Trophoblast cell (in vitro differentiated cells and primary cell): Measurements from ENCODE around the gene SLC7A6.

Source experiments
- DNase-seq, 2 donors: peaks; one replicate each; pipeline ENCODE4 v3.0.0-alpha.2; 2016
- H2AFZ ChIP-seq: 2 replicates; pipeline ENCODE4 v1.6.1; 2013; ENCODE audit warnings: low read length, moderate library complexity, mild to moderate bottlenecking; ENCODE audit not compliant: insufficient read depth, poor library complexity
- H2AK5ac ChIP-seq: 2 replicates; pipeline ENCODE4 v1.6.1; 2013; ENCODE audit warnings: mild to moderate bottlenecking, low read length
- H2BK120ac ChIP-seq: 2 replicates; pipeline ENCODE4 v1.6.1; 2013; ENCODE audit warnings: low read length, mild to moderate bottlenecking, moderate library complexity; ENCODE audit not compliant: insufficient read depth, poor library complexity
- H2BK12ac ChIP-seq: 2 replicates; pipeline ENCODE4 v1.6.1; 2013; ENCODE audit warnings: mild to moderate bottlenecking, low read length, moderate library complexity
- H2BK5ac ChIP-seq: 2 replicates; pipeline ENCODE4 v1.6.1; 2013; ENCODE audit warnings: low read length, low read depth, moderate library complexity, mild to moderate bottlenecking; ENCODE audit not compliant: poor library complexity
- H3K14ac ChIP-seq: 2 replicates; pipeline ENCODE4 v1.6.1; 2013; ENCODE audit warnings: mild to moderate bottlenecking, low read length
- H3K18ac ChIP-seq: 2 replicates; pipeline ENCODE4 v1.6.1; 2013; ENCODE audit warnings: mild to moderate bottlenecking, low read length
- H3K23ac ChIP-seq: 2 replicates; pipeline ENCODE4 v1.6.1; 2013; ENCODE audit warnings: low read length
- H3K27ac ChIP-seq: 2 replicates; pipeline ENCODE4 v1.5.1; 2013; ENCODE audit warnings: low read depth, mild to moderate bottlenecking, inconsistent platforms, low read length, moderate library complexity
- H3K27me3 ChIP-seq: 2 replicates; pipeline ENCODE4 v1.6.1; 2013; ENCODE audit warnings: inconsistent platforms, mild to moderate bottlenecking, low read length, moderate library complexity; ENCODE audit not compliant: insufficient read depth
- H3K36me3 ChIP-seq, 2 experiments: 1 replicate in 1 of 2; 2 replicates in 1 of 2; pipeline ENCODE4 v1.6.1; 2013; ENCODE audit warnings: low read length in 2 of 2, mild to moderate bottlenecking in 2 of 2, moderate library complexity in 1 of 2; ENCODE audit not compliant: insufficient read depth in 2 of 2, control insufficient read depth in 1 of 2
- H3K4ac ChIP-seq: 2 replicates; pipeline ENCODE4 v1.6.1; 2013; ENCODE audit warnings: low read depth, mild to moderate bottlenecking, low read length, moderate library complexity
- H3K4me1 ChIP-seq, 2 experiments: 1 replicate in 1 of 2; 2 replicates in 1 of 2; pipeline ENCODE4 v1.6.1; 2013; ENCODE audit warnings: low read length in 2 of 2, mild to moderate bottlenecking in 2 of 2, moderate library complexity in 1 of 2; ENCODE audit not compliant: insufficient read depth in 2 of 2, control insufficient read depth in 1 of 2
- H3K4me2 ChIP-seq: 2 replicates; pipeline ENCODE4 v1.6.1; 2013; ENCODE audit warnings: inconsistent platforms, mild to moderate bottlenecking, low read length, moderate library complexity
- H3K4me3 ChIP-seq: 2 replicates; pipeline ENCODE4 v1.5.1; 2013; ENCODE audit warnings: mild to moderate bottlenecking, low read depth, low read length, inconsistent platforms
- H3K79me1 ChIP-seq: one replicate; pipeline ENCODE4 v1.6.1; 2013; ENCODE audit warnings: low read length
- H3K79me2 ChIP-seq: 2 replicates; pipeline ENCODE4 v1.6.1; 2013; ENCODE audit warnings: low read length, mild to moderate bottlenecking; ENCODE audit not compliant: control insufficient read depth, insufficient read depth, poor library complexity
- H3K9ac ChIP-seq: 2 replicates; pipeline ENCODE4 v1.6.1; 2013; ENCODE audit warnings: mild to moderate bottlenecking, low read length
- H3K9me3 ChIP-seq: 2 replicates; pipeline ENCODE4 v1.6.1; 2013; ENCODE audit warnings: low read depth, mild to moderate bottlenecking, control low read depth, inconsistent platforms, low read length; ENCODE audit not compliant: insufficient read depth
- H4K12ac ChIP-seq: 2 replicates; pipeline ENCODE4 v1.6.1; 2013; ENCODE audit warnings: low read depth, mild to moderate bottlenecking, low read length, moderate library complexity
- H4K8ac ChIP-seq: 2 replicates; pipeline ENCODE4 v1.6.1; 2013; ENCODE audit warnings: low read depth, mild to moderate bottlenecking, low read length, moderate library complexity
- H4K91ac ChIP-seq: one replicate; pipeline ENCODE4 v1.6.1; 2013; ENCODE audit warnings: low read depth, mild to moderate bottlenecking, low read length, moderate library complexity
- WGBS: extraction: QIAGEN DNeasy Blood & Tissue Kit; methylation state at CpG from one replicate; pipeline ENCODE4 v1.1.7; 2013; ENCODE audit warnings: missing lambda C conversion rate; ENCODE audit not compliant: insufficient read length, insufficient coverage; ENCODE audit errors: extremely low coverage; 5-methylcytosine and 5-hydroxymethylcytosine counted together

The SLC7A6 gene

DNA sequence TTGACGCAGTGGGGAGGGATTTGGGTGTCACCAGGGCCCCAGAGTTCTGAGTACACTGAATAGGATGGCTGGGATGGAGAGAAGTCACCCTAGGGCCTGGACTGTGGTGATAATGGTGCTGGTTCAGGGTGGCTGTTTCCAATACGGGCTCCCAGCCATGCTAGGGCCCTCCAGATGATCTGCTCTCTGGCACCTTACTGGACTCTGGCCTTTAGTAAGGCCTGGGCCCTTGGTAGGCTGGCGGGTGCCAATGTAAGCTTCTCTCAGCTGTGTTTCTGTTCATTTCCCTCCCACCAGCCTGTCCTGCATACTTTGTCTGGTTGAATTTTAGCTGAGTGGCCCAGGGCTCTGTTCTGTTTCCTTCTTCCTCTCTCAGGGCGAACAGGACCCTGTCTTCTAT is 16.4 kb upstream of the SLC7A6 start:
- Histone ChIP-seq H2AK5ac (no peak overlapping the region), H2BK120ac (no peak overlapping the region), H3K27me3 (no peaks in the 10 kb centered on the region), H3K9me3 (peaks cover 2% of the 10 kb centered on the region), H3K36me3 (peaks cover 3 to 9% of the 10 kb centered on the region in 2 experiments), H3K23ac (no peak overlapping the region), H3K79me1 (peaks cover 6% of the 10 kb centered on the region), H3K9ac (no peak overlapping the region), H3K27ac (no peak overlapping the region), H2AFZ (no peak overlapping the region), H3K79me2 (peaks cover 5% of the 10 kb centered on the region), H2BK12ac (no peak overlapping the region), H3K4me3 (no peak overlapping the region), H3K4me2 (no peak overlapping the region), H3K4ac (no peak overlapping the region), H4K91ac (no peak overlapping the region), H2BK5ac (no peak overlapping the region), H3K4me1 (peaks cover 12% of the 10 kb centered on the region in 2 experiments), H3K18ac (no peak overlapping the region), H4K8ac (no peak overlapping the region), H3K14ac (no peak overlapping the region), H4K12ac (no peak overlapping the region)
- WGBS, result no CpG with 5 or more reads among the region's 4 CpGs
- DNase-seq, result no peak

DNA sequence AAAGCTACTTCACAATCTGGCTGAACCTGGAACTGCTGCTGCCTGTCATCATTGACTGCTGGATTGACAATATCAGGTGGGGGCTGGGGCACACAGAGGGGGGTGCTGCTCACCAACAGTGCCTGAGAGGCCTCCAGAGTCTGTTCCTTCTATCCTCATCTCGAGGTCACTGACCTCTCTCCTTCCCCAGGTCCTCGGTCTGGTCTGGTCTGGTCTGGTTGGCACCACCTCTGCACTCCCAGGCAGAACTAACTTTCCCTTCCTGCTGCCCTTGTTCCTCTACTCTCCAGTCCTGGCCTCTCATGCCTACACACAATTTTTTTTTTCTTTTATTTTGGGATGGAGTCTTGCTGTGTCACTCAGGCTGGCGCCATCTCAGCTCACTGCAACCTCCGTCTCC is 15.0 kb upstream of the SLC7A6 start:
- Histone ChIP-seq H2BK5ac (no peak overlapping the region), H4K91ac (no peak overlapping the region), H2AFZ (no peak overlapping the region), H3K9me3 (peaks cover 2% of the 10 kb centered on the region), H3K36me3 (peaks cover 8 to 9% of the 10 kb centered on the region in 2 experiments), H3K9ac (no peak overlapping the region), H3K27me3 (no peaks in the 10 kb centered on the region), H4K8ac (no peak overlapping the region), H2BK12ac (no peak overlapping the region), H3K4me1 (peaks cover 10 to 11% of the 10 kb centered on the region in 2 experiments), H3K23ac (no peak overlapping the region), H3K18ac (no peak overlapping the region), H3K4me2 (no peak overlapping the region), H3K14ac (no peak overlapping the region), H3K79me1 (peaks cover 6% of the 10 kb centered on the region), H3K4ac (no peak overlapping the region), H2AK5ac (no peak overlapping the region), H4K12ac (no peak overlapping the region), H3K79me2 (peaks cover 5% of the 10 kb centered on the region), H3K4me3 (no peak overlapping the region), H2BK120ac (no peak overlapping the region), H3K27ac (no peak overlapping the region)
- no peak for DNase-seq
- no CpG with 5 or more reads among the region's 4 CpGs for WGBS

DNA sequence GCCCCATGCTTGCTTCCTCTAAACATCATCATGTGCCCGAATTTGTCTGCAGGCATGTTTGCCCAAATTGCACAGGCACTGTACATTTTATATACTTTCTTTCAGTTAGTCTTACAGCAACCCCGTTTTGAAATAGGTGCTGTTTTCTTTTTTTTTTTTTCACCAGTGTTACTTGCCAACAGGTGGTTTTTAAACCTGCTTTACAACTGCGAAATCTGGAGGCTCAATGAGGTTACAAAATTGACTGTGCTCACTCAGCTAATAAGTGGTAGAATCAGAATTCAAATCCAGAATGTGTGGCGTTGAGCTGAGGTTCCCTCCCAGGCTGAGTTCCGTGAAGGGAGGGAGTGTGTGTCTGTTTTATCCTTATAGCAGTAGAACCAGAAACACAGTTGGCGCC is 13.4 kb upstream of the SLC7A6 start:
- peaks cover 20 to 22% of the 10 kb centered on the region in 2 experiments for H3K36me3 ChIP-seq
- H3K23ac ChIP-seq, result no peak overlapping the region
- H2BK120ac ChIP-seq, result no peak overlapping the region
- H4K8ac ChIP-seq, result no peak overlapping the region
- H4K91ac ChIP-seq, result no peak overlapping the region
- no peak overlapping the region for H3K18ac ChIP-seq
- H3K4me1 ChIP-seq, result peaks cover 1 to 2% of the 10 kb centered on the region in 2 experiments
- H3K14ac ChIP-seq, result no peak overlapping the region
- no peak overlapping the region for H2AK5ac ChIP-seq
- no peaks in the 10 kb centered on the region for H3K79me2 ChIP-seq
- H3K4me2 ChIP-seq, result no peak overlapping the region
- no peak overlapping the region for H4K12ac ChIP-seq
- no peaks in the 10 kb centered on the region for H3K79me1 ChIP-seq
- H3K27ac ChIP-seq, result no peak overlapping the region
- WGBS, result no CpG with 5 or more reads among the region's 6 CpGs
- H3K9me3 ChIP-seq, result no peaks in the 10 kb centered on the region
- no peak overlapping the region for H3K9ac ChIP-seq
- no peak overlapping the region for H2BK12ac ChIP-seq
- H2BK5ac ChIP-seq, result no peak overlapping the region
- no peak overlapping the region for H3K4ac ChIP-seq
- H3K27me3 ChIP-seq, result no peaks in the 10 kb centered on the region
- H3K4me3 ChIP-seq, result no peak overlapping the region
- DNase-seq, result no peak
- no peak overlapping the region for H2AFZ ChIP-seq

DNA sequence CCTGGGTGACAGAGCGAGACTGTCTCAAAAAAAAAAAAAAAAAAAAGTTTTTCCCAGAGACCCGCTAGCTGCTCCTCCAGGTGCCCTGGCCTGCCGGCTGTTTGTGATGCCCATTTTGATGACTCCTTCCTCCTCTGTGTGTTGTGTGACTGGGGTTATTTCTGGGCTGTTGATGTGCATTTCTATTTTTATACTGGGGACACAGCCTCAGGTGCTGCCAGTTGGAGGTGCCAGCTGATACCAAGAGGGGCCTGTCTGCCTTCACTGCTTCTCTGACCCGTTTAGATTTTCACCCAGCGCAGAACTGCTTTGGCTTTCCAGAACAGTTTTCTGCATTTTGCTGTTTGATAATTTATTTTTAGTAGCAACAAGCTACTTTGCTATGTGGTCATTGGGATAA is 12.5 kb upstream of the SLC7A6 start:
- Histone ChIP-seq H3K36me3 (peaks cover 21 to 22% of the 10 kb centered on the region in 2 experiments), H2AFZ (no peak overlapping the region), H2BK12ac (no peak overlapping the region), H3K9ac (no peak overlapping the region), H2BK5ac (no peak overlapping the region), H3K23ac (no peak overlapping the region), H3K79me2 (no peaks in the 10 kb centered on the region), H3K4ac (no peak overlapping the region), H3K4me2 (no peak overlapping the region), H3K18ac (no peak overlapping the region), H2BK120ac (no peak overlapping the region), H3K79me1 (no peaks in the 10 kb centered on the region), H3K14ac (no peak overlapping the region), H3K27ac (no peak overlapping the region), H3K27me3 (no peaks in the 10 kb centered on the region), H2AK5ac (no peak overlapping the region), H3K4me3 (no peak overlapping the region), H3K9me3 (no peaks in the 10 kb centered on the region), H3K4me1 (no peaks in the 10 kb centered on the region), H4K8ac (no peak overlapping the region), H4K12ac (no peak overlapping the region), H4K91ac (no peak overlapping the region)
- no CpG with 5 or more reads among the region's 5 CpGs for WGBS
- no peak for DNase-seq
